ENCODE results near the gene TICAM2. TPM values are rescaled to one million over a fixed set of nuclear protein-coding genes. Genes with fewer than 3 reads are reported as not detected.

The TICAM2 gene
- polyA plus RNA-seq, 12 donors = 5.5 to 8.4 (median 7.6) TPM; not detected in 2

GRCh38 chr5:115573133-115573532 is 29.1 kb downstream of the TICAM2 start:
- no peak for DNase-seq

- no peak for DNase-seq
These were observed 30.8 kb downstream of the TICAM2 start for GRCh38 chr5:115571441-115571878.

GRCh38 chr5:115568668-115569067 is 33.6 kb downstream of the TICAM2 start:
- DNase-seq = no peak

GRCh38 chr5:115565233-115565632 is 37.0 kb downstream of the TICAM2 start:
- DNase-seq = no peak

- no peak for DNase-seq
These were observed 41.1 kb downstream of the TICAM2 start for GRCh38 chr5:115561176-115561575.

GRCh38 chr5:115559524-115559923 is 42.8 kb downstream of the TICAM2 start:
- no peak for DNase-seq

- DNase-seq = no peak
These were observed 43.8 kb downstream of the TICAM2 start for GRCh38 chr5:115558388-115558956.

- DNase-seq = no peak
These were observed 44.5 kb downstream of the TICAM2 start for GRCh38 chr5:115557667-115558387.

- DNase-seq = no peak
These were observed 46.0 kb downstream of the TICAM2 start for GRCh38 chr5:115556276-115556675.

- no peak for DNase-seq
These were observed 47.1 kb downstream of the TICAM2 start for GRCh38 chr5:115555084-115555633.

- DNase-seq = no peak
These were observed 49.2 kb downstream of the TICAM2 start for GRCh38 chr5:115553082-115553481.

GRCh38 chr5:115551415-115551814 is 50.9 kb downstream of the TICAM2 start:
- DNase-seq = no peak

- DNase-seq = no peak
These were observed 53.1 kb downstream of the TICAM2 start for GRCh38 chr5:115549154-115549553.

- DNase-seq = no peak
These were observed 53.6 kb downstream of the TICAM2 start for GRCh38 chr5:115548683-115549082.

- no peak for DNase-seq
These were observed 56.9 kb downstream of the TICAM2 start for GRCh38 chr5:115545351-115545882.

GRCh38 chr5:115544436-115545350 is 57.6 kb downstream of the TICAM2 start, which contains the start of gene FEM1C:
FEM1C (minus strand) TSS chr5:115544775; CDS start chr5:115543493, 1,282 bp downstream.
- DNase-seq = peak; percentile 96

GRCh38 chr5:115544043-115544435 is 58.2 kb downstream of the TICAM2 start:
- DNase-seq = peak; percentile 63

- no peak for DNase-seq
These were observed 58.8 kb downstream of the TICAM2 start for GRCh38 chr5:115543365-115544042.

GRCh38 chr5:115542651-115543364 is 59.5 kb downstream of the TICAM2 start:
- DNase-seq = no peak

GRCh38 chr5:115542086-115542485 is 60.2 kb downstream of the TICAM2 start:
- DNase-seq = no peak

- no peak for DNase-seq
These were observed 60.7 kb downstream of the TICAM2 start for GRCh38 chr5:115541611-115542010.
